ENCODE data around the gene TENM4.

Gene TENM4

DNA sequence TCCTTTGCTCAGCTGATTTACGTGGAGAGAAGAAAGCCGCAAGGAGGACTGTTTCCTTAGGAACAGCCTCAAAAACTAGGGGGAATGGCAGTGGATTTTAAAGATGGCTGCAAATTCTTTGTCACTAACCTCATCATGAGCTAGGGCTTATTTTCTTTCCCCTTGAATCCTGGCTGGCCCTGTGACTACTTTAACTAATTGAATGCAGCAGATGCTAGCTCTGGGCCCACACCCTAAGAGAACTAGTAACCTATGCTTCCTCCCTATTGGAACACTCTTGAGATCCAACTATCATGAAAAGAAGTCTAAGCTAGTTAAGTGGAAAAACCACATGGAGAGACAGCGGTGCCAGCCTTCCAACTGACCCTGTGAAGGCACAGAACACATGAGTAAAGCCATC is 444.8 kb downstream of the TENM4 start (continued):
- TF ChIP-seq, protein P1, sequence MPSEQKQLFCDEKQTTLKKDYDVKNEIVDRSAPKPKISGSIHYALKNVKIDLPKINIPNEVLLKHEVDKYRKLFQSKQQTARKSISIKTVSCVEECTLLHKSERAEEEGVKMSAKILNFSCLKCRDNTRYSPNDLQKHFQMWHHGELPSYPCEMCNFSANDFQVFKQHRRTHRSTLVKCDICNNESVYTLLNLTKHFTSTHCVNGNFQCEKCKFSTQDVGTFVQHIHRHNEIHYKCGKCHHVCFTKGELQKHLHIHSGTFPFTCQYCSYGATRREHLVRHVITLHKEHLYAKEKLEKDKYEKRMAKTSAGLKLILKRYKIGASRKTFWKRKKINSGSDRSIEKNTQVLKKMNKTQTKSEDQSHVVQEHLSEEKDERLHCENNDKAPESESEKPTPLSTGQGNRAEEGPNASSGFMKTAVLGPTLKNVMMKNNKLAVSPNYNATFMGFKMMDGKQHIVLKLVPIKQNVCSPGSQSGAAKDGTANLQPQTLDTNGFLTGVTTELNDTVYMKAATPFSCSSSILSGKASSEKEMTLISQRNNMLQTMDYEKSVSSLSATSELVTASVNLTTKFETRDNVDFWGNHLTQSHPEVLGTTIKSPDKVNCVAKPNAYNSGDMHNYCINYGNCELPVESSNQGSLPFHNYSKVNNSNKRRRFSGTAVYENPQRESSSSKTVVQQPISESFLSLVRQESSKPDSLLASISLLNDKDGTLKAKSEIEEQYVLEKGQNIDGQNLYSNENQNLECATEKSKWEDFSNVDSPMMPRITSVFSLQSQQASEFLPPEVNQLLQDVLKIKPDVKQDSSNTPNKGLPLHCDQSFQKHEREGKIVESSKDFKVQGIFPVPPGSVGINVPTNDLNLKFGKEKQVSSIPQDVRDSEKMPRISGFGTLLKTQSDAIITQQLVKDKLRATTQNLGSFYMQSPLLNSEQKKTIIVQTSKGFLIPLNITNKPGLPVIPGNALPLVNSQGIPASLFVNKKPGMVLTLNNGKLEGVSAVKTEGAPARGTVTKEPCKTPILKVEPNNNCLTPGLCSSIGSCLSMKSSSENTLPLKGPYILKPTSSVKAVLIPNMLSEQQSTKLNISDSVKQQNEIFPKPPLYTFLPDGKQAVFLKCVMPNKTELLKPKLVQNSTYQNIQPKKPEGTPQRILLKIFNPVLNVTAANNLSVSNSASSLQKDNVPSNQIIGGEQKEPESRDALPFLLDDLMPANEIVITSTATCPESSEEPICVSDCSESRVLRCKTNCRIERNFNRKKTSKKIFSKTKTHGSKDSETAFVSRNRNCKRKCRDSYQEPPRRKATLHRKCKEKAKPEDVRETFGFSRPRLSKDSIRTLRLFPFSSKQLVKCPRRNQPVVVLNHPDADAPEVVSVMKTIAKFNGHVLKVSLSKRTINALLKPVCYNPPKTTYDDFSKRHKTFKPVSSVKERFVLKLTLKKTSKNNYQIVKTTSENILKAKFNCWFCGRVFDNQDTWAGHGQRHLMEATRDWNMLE (tag by site-specific recombination; conservative IDR thresholded peaks at IDR 0.05; ENCODE audit: low read depth): no peak
- no peak for TF ChIP-seq FEZF1 (tag by site-specific recombination; IDR thresholded peaks at IDR 0.05)
- TF ChIP-seq GLIS1 (tag by site-specific recombination; IDR thresholded peaks at IDR 0.05): no peak
- no peak for TF ChIP-seq EGR2 (tag by site-specific recombination; IDR thresholded peaks at IDR 0.05; ENCODE audit: low read depth)
- no peak for TF ChIP-seq ZNF785 (tag by site-specific recombination; IDR thresholded peaks at IDR 0.05)
- no peak for TF ChIP-seq ZNF510 (tag by site-specific recombination; IDR thresholded peaks at IDR 0.05; ENCODE audit: insufficient replicate concordance)

- Histone ChIP-seq H3K27ac (ENCODE audit: extremely low read depth, low read depth, low read length) (no peak overlapping the region), H3K4me3 (ENCODE audit: low read depth, low read length) (no peak overlapping the region), H3K36me3 (ENCODE audit: control insufficient read depth in 2 of 2, insufficient read depth in 1 of 2, low read length in 2 of 2) (no peaks in the 10 kb centered on the region), H3K9me3 (ENCODE audit: control insufficient read depth, insufficient read depth, low read depth, low read length) (no peaks in the 10 kb centered on the region), H3K4me1 (ENCODE audit: control insufficient read depth, insufficient read depth, low read length) (no peaks in the 10 kb centered on the region)
- TF ChIP-seq ZBTB8A (tag by site-specific recombination; IDR thresholded peaks at IDR 0.05): no peak
- no peak for TF ChIP-seq ZNF596 (tag by site-specific recombination; IDR thresholded peaks at IDR 0.05)
- no peak for TF ChIP-seq SP7 (tag by site-specific recombination; IDR thresholded peaks at IDR 0.05)
- TF ChIP-seq ZFP3 (tag by site-specific recombination; IDR thresholded peaks at IDR 0.05; ENCODE audit: low read depth): no peak
- no peak for TF ChIP-seq SP2 (tag by site-specific recombination; IDR thresholded peaks at IDR 0.05)
- no peak for TF ChIP-seq KLF17 (tag by site-specific recombination; IDR thresholded peaks at IDR 0.05)
- TF ChIP-seq ZNF157 (tag by site-specific recombination; IDR thresholded peaks at IDR 0.05): no peak
- TF ChIP-seq ZNF404 (tag by site-specific recombination; IDR thresholded peaks at IDR 0.05): no peak
- TF ChIP-seq SCRT2 (tag by site-specific recombination; IDR thresholded peaks at IDR 0.05): no peak
- TF ChIP-seq ZFP69B (tag by site-specific recombination; IDR thresholded peaks at IDR 0.05): no peak
- TF ChIP-seq FEZF1 (tag by site-specific recombination; IDR thresholded peaks at IDR 0.05): no peak
- ChIA-PET CTCF (interaction anchor here (0.7 kb wide), 1 partner anchor 350 kb away, joined by 3 read pairs; no protein-coding TSS in a partner anchor), POLR2A (no interaction called here)
Measured at GRCh38 chr11:78995171-78995570, 445.7 kb downstream of the TENM4 start.

DNA sequence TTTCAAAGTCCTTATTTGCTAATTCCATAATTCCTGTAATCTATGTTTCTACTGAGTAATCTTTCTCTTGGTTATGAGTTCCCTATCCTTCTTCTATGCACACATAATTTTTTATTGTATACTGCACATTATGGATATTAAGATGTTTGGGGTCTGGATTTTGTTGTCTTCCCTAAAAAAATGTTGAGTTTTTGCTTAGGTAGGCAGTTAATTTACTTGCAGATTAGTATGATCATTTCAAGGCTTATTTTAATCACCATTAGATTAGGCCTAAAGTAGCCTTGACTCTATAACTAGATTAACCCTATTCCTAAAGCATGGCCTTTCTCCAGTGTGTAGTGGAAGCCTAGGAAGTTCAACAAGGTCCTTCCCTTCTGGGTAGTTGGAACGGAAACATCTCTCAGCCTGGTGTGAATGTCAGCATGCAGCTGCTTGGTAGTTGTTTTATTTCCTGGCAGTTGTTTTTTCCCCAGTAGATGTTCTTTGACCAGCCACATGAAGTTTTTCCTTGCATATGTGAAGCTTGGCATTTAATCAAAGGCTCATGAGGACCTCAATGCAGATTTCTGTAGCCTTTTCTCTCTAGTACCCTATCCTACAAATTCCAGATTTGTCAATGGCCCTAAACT is 446.9 kb downstream of the TENM4 start:
- Histone ChIP-seq H3K36me3 (ENCODE audit: control insufficient read depth in 2 of 2, insufficient read depth in 1 of 2, low read length in 2 of 2) (no peaks in the 10 kb centered on the region), H3K4me3 (ENCODE audit: low read depth, low read length) (no peak overlapping the region), H3K9me3 (ENCODE audit: control insufficient read depth, insufficient read depth, low read depth, low read length) (no peaks in the 10 kb centered on the region), H3K27ac (ENCODE audit: extremely low read depth, low read depth, low read length) (no peak overlapping the region), H3K4me1 (ENCODE audit: control insufficient read depth, insufficient read depth, low read length) (no peaks in the 10 kb centered on the region)
- POLR2A ChIA-PET: no interaction called here
- CTCF ChIA-PET: interaction anchor here (1.1 kb wide), 1 partner anchor 348 kb away, joined by 3 read pairs; no protein-coding TSS in a partner anchor
- TF ChIP-seq, protein P2, sequence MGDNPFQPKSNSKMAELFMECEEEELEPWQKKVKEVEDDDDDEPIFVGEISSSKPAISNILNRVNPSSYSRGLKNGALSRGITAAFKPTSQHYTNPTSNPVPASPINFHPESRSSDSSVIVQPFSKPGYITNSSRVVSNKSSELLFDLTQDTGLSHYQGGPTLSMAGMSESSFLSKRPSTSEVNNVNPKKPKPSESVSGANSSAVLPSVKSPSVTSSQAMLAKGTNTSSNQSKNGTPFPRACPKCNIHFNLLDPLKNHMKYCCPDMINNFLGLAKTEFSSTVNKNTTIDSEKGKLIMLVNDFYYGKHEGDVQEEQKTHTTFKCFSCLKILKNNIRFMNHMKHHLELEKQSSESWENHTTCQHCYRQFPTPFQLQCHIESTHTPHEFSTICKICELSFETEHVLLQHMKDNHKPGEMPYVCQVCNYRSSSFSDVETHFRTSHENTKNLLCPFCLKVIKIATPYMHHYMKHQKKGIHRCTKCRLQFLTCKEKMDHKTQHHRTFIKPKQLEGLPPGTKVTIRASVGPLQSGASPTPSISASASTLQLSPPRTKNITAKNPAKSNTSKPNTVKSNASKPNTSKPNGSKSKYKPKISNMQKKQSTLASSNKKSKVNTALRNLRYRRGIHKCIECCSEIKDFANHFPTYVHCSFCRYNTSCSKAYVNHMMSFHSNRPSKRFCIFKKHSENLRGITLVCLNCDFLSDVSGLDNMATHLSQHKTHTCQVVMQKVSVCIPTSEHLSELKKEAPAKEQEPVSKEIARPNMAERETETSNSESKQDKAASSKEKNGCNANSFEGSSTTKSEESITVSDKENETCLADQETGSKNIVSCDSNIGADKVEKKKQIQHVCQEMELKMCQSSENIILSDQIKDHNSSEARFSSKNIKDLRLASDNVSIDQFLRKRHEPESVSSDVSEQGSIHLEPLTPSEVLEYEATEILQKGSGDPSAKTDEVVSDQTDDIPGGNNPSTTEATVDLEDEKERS (tag by site-specific recombination; IDR thresholded peaks at IDR 0.05): no peak
- TF ChIP-seq ZNF426 (tag by site-specific recombination; IDR thresholded peaks at IDR 0.05) (no peak), ZNF704 (tag by site-specific recombination; IDR thresholded peaks at IDR 0.05) (no peak), HOXC10 (CRISPR knock-in tag; IDR thresholded peaks at IDR 0.05) (no peak), ZBTB20 (tag by site-specific recombination; IDR thresholded peaks at IDR 0.05) (no peak), ZNF510 (tag by site-specific recombination; IDR thresholded peaks at IDR 0.05; ENCODE audit: insufficient replicate concordance) (no peak), ZNF335 (tag by site-specific recombination; conservative IDR thresholded peaks at IDR 0.05) (no peak), ZNF626 (tag by site-specific recombination; IDR thresholded peaks at IDR 0.05) (no peak)
